GM18909 (cell line): ENCODE measurements around the gene CABP1.
"Not testable (repeated sequence)": the region's sequence is repeated elsewhere in the genome, so short reads cannot be mapped to it uniquely, and the experiment has no call there.

Experiments
- ATAC-seq: cut with Tn5 transposase; IDR thresholded peaks from one replicate; pipeline ENCODE4 v1.9.1; 2021; ENCODE audit warnings: mild to moderate bottlenecking; ENCODE audit not compliant: unreplicated experiment, poor library complexity

Gene CABP1

DNA sequence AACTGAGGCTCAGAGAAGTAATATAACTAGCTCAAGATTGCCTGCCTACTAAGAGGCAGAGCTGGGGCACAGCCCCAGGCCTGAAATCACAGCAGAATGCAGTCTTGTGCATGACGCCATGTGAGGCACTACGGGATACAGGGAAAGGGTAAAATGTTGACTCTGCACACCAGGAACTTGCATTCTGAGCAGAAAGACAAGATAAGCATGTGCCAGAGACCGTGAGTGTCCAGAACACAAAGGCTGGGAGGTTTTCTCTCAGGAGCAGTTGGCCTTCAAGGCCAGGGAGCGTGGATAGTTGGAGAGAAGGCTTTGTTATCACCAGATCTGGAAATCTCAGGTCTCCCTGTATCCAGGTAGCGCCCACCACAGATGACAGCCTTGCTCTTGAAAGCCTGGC is 23.3 kb downstream of the CABP1 start:
- ATAC-seq: no peak

DNA sequence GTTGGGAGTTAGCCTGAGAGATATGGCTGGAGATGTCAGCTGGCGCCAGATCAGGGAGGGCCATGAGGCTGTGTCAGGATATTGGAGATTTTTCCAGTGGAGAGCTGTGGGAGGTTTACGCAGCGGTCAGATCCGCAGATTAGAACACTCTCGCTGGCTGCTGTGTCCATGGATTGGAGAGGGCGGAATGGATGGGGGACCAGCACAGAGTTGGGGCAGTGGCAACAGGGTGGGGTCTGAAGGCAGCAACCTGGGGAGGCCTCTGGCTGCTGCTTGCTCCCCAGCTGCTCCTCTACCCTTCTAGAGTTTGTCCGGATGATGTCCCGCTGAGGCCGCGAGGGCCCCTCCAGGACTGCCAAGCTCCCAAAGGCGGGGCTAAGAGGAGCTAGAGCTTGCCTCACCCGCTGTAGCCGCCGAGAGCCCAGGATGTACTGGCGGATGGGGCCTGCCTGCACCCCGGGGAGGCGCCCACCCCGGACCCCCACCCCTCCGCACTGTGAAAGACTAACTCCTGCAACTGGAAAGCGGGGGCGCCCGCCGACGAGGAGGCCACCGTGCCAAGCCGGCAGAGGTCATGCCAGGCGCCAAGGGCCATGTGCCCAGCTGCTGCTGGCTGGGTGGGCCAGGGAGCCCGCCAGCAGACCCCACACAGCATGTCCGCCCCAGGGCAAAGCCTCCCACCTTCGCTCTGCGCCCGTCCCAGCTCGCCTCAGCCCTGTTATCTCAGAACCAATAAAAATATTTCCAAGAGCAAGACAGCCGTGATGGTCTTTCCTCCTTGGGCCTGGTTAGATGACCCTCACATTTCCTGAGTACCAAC is 26.4 kb downstream of the CABP1 start:
- no peak for ATAC-seq

DNA sequence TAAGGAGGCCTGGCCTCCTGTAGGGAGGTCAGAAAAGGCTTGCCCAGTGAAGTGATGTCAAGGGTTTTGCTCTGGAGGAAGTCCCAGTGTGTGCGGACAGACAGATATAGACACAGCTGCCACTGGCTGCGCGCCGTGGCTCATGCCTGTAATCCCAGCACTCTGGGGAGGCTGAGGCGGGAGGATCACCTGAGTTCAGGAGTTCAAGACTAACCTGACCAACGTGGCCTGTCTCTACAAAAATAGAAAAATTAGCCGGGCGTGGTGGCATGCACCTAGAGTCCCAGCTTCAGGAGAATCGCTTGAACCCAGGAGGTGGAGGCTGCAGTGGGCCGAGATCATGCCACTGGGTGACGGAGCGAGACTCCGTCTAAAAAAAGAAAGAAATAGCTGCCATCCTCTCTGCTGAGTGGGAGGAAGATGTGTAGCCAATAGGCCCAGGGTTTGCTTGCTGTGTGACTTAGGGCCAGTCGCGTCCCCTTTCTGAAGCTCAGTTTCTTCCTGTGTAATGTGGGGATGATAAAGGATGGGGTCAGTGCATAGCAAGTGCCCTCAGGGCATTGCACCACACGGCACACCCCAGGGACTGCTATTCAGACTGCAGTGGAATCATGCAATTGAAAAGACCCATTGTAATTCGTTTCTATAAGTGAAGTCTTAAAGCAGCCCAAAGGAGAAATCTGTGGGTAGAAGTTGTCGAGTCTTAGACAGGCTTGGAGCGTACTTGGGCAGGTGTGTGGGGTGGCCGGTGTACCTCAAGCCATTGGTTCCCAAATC is 27.9 kb downstream of the CABP1 start:
- ATAC-seq: no peak

DNA sequence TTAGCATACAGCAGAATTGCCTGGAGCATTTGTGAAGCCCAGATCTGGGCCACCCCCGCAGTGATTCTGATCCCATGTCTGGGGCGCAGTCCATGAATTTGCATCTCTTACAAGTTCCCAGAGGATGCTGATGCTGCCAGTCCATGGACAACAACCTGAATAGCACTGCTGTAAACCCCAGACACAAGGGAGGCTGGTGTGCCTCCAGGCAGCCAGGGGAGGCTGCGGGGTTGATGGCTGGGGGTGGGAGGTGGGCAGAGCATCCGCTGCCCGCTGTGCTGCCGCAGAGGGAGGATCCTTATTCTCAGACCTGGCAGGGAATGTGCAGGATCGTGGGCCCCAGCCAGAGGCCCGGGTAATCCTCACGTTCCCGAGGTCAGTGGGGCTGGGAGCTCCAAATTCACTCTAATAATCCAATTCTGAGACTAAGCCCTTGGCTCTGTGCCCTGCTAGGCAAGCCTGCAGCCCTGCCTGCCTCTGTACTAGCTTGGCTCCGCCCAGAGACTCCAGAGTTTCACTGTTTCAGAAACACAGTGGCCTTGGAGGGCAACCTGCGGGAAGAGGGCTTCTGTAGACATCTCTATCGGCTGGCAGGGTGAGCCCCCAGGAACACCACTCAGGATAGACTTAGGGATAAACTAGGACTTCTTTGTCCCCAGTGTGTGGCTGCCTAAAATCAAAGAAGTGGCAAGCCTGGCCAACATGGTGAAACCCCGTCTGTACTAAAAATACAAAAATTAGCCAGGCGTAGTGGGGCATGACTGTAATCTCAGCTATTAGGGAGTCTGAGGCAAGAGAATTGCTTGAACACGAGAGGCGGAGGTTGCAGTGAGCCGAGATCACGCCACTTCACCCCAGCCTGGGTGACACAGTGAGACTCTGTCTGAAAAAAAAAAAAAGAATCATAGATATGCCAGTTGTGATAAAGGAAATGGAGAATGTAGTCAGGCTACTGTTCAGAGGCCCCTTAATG is 28.7 kb downstream of the CABP1 start:
- peak; percentile 71 for ATAC-seq

DNA sequence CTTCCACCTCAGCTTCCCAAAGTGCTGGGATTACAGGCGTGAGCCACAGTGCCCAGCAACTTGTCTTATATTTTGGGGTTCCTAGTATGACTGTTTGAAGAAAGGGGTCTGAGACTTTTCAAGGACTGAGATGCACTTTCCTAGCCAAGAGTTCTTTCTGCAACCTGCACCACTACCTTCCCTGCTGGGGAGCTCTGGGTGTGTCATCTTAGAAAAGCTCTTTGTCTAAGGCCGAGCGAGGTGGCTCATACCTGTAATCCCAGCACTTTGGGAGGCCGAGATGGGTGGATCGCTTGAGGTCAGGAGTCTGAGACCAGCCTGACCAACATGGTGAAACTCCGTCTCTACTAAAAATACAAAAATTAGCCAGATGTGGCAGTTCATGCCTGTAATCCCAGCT is 29.8 kb downstream of the CABP1 start:
- not testable (repeated sequence) for ATAC-seq

DNA sequence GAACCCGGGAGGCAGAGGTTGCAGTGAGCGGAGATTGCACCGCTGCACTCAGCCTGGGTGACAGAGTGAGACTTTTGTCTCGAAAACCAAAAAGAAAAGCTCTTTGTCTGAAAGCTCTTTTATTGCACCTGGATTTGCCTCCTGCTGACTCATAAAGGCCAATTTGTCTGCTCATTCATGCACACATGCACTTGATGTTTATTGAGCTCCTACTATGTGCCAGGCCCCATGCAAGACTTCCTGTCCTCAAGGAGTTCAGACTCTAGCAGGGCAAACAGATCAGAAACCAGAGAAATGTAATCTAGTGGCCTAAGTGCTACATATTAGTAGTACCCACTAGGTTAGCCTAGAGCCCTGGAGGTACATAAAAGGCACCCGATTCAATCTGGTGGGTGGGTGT is 30.2 kb downstream of the CABP1 start:
- ATAC-seq: no peak

DNA sequence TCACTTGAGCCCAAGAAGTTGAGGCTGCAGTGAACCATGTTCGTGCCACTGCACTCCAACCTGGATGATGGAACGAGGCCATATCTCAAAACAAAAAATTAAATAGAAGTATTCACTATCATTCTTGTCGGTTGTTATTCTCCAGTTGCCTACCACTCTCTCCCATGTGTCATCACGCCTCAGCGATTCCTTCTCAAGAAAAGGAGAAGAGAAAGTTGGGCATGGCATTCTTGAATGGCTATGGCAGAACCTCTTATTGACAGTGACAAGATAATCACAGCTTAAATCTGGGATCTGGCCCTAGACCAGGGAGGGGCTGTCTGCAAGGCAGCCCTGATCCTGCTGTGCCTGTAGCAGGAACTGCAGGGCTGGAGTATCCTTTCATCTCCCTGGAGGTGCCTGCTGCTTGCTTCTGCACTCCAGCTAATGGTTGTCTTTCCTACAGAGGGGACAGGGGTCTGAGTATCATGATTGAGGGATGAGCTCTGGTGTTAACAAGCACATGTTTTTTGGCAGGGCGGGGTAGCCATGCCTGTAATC is 33.7 kb downstream of the CABP1 start:
- ATAC-seq: no peak

DNA sequence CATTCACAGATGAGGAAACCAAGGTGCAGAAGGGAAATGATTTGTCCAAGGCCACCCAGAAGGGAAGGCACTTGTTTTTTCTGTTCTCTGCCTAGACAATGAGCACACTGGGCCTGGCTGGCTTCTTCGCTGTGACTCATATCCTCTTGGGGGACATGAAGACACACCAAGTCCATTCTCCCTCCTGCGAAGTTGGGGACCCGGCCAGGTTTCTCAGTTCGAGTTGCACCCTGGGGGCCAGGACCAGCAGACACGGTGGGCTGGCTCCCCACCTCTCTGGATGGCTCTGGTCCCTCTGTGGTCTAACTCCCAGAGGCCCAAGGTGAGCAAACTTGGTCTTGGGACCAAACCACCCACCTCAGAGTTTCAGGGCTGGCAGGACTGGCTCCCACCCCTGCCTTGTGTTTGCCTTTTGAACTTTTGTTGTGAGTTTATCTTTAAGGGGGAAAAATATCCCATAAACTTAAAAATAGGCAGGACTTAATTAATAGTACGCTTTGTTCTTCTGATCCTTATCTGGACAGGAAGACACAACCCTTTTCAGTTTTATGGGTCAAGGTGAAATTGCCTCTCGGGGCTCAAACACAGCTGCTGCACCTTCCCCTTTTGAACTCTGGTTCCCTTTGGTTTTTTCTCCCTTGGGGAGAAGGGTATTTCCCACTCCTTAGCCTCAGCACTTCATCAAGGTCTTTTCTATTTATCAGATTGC is 37.5 kb downstream of the CABP1 start:
- peak; percentile 65 for ATAC-seq

DNA sequence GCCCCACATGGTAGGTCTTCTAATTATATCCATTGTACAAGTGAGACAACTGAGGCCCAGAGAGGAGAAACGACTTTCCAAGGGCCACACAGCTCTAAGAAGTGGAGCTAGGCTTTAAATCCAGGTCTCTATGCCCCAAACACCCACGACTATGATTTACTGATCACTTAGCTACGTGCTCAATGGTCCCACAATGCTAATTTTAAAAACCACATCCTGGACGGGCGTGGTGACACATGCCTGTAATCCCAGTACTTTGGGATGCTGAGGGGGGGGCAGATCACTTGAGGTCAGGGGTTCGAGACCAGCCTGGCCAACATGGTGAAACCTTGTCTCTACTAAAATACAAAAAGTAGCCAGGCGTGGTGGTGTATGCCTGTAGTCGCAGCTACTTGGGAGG is 38.1 kb downstream of the CABP1 start:
- peak; percentile 10 for ATAC-seq

DNA sequence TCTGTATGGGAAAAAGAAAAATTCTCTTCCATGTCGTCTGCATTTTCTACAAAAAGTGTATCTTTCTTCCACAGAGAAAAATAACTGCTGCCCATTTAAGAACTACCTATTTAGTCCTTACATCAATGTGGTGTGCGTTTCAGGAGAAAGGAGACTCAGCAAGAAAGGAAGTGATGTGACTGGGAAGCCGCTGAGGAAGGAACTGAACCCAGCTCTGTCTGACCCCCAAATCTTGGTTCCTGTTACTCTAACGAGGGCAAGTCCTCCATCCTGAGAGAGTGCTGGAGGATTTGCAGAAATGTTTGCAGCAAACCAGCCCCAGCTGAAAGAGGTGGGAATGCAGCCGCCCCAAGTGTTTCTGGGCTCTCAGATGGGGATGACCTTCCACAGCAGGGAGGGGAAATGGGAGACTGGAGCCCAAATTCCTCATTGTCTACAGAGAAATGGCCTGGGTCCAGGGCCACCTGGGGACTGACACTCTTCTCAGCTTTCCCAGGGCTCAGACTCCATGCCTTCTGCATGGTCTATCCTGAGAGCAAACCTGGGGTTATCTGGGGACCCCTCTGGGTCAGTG is 39.8 kb downstream of the CABP1 start:
- no peak for ATAC-seq

DNA sequence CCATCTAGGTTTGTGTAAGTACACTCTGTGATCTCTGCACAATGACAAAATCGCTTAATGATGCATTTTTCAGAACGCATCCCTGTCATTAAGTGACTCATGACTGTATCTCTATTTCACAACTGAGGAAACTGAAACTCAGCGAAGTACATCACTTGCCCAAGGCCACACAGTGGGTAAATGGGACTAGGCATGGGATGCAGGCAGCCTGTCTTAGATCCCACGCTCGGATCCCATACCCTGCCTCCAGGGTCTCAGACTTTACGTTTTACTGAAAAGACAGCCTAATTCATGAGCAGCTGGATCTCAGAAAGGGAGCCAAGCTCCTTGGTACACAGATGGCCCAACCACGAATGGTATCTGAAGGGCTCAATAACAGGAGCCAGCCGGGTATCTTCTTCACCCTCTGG is 44.1 kb downstream of the CABP1 start:
- no peak for ATAC-seq

DNA sequence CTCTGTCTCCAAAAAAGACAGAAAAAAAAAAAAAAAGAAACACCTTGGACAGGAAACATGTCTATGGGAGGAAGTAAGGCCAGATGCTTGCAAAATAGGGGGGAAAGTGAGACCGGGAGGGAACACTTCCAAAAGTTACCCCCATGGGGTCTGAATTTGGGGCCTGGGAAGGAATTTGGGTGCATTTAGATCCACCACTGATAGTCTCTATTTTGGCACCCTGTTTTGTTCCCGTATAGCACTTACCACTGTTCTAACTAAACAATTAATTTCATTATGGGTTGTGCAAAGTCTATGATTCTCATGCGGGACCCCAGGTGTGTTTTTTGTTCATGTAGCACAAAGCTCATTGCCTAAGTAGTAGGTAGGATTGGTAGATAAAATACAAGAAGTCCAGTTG is 45.1 kb downstream of the CABP1 start:
- ATAC-seq: no peak

DNA sequence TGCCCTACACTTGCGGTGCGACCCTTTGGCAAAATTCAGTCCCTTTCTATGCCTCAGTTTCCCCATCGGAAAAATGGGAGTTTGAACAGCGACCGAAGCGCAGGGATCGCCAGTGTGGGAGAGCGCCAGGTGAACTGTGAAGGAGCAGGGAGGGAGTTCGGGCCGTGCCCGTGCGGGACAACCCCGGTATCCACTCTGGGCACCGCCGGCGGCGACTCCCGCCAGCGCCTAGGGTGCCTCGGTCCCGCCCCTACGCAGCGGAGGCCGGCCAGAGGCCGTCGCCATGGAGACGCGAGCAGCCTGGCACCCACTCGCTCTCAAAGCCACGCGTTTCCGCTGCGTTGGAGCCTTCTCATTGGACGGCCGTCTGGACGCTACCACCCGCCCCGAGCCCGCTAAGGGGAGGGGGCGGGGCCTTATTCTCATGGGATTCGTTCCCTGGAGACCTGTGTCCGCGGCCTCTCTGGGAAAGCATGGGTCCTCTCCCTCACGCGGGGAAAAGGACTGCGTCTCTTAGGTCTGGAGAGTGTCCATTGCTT is 45.8 kb downstream of the CABP1 start:
- ATAC-seq: peak; percentile 76

DNA sequence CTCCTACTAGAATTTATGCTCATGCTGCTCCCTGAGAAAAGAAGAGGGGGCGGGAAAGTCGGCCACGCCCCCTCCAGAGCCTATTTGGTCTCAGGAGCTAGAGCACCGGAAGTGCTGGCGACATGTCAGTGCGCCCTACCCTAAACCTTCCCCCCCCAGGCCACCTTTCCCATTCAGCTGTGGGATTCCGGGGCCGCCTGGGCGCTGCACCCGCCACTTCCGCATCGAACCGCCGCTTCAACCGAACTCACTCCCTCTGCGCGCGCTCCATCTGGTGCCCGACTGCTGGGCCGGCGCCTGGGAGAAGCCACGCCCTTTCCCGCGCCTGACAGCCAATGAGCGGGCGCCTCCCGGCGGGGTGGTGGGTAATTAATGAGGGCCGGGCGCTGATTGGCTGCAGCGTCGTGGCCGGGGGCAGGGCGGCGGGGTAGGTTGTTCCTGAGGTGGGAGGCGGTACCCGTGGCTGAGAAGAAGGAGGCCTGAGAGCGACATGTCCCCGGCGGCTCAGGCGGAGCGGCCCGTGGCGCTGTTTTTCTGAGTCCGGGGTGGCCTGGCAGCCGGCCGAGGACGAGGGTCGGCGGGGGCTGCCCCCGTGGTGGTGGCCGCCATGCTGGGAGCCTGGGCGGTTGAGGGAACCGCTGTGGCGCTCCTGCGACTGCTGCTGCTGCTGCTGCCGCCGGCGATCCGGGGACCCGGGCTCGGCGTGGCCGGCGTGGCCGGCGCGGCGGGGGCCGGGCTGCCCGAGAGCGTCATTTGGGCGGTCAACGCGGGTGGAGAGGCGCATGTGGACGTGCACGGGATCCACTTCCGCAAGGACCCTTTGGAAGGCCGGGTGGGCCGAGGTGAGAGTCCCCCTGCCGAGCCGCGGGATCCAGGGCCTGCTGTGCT is 46.5 kb downstream of the CABP1 start, which contains the start of gene MLEC:
TSS of gene MLEC (plus strand) at position 460 of the 888 bp plus-strand sequence. CDS start at position 608, 148 bp downstream.
- peak; percentile 78 for ATAC-seq

DNA sequence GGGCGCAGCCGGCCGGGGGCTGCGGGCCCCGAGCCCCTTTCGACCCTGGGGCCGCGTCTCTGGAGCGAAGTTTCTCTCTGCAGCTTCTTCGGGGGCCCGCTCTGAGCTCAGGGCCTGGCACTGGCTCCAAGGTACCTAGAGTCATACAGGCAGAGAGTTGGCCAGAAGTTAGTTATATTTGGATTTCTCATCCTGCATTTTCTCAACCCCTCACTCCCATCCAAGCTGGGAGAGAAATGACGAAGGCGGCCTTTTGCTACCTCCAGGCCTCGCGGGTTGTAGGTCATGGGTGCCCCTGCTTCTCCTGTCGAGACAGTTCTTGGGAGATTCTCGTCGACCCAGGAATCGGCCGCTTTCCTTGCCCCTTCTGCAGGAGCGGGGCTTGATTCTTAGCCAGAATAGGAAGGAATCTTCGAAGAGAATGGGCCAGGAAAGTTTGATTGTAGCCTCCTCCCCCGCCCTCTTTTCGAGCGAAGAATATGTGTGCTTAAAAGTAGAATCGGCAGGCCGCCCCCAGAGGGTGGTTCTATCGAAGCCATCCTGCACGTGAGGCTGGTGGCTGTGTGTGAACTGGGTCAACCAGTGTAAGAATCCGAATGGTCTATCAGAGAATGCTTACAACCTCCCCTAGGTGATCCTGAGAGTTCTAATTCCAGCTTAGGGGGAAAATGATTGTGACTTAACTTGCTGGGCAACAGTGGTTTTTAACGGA is 47.3 kb downstream of the CABP1 start:
- ATAC-seq: no peak

DNA sequence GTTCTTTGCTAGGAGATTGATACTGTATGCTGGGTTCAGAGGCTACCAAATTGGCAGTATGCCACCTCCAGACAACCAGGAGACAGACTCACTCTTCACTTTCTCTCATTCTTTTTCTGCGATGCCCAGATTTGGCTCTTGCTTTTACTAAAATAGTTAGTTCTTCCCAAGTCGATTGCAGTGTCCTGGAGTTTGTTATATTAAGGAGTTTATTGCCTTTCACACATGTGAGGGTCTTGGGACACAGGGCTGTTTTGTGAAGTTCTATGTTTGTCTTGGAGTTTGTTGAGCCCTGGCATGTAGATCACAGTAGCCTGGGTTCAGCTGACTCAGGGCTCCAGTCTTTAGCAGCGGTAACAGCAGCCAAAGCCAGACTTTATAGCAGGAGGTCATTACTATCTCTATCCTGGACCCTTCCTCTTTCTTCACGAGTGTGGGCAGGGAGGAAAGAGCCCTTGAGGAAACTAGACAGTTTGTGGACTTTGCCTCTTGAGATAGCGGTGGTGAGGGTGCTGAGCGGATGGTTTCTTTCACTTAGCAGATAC is 48.2 kb downstream of the CABP1 start:
- no peak for ATAC-seq
